GM12878 (cell line): Measurements from ENCODE around the gene MYLK3. TPM values are rescaled to one million over a fixed set of nuclear protein-coding genes. Genes with fewer than 3 reads are reported as not detected.

Experiments used
- ATAC-seq: fragments of 200-7000 bp; cut with Tn5 transposase; 3 replicates; pipeline ENCODE4 v1.9.1; 2020; ENCODE audit warnings: mild to moderate bottlenecking, moderate library complexity
- BruUV-seq: library from RNA; stranded (reverse); fragments of 400-500 nt; replicated peaks from 2 replicates; lab custom pipeline; 2021; lab: Mats Ljungman, UMichigan
- CTCF ChIA-PET: fragments of 300-600 bp; sonication (Branson Sonifier 250); formaldehyde crosslinking; extraction: SDS; loops from one replicate; lab custom pipeline; 2021; ENCODE audit warnings: inconsistent platforms; lab: Yijun Ruan, JAX
- POLR2A ChIA-PET: fragments of 350-600 bp; formaldehyde crosslinking; extraction: SDS; loops from one replicate; lab custom pipeline; 2021; ENCODE audit warnings: inconsistent platforms; lab: Charles Lee
- RAD21 ChIA-PET: fragments of 300-600 bp; sonication (Branson Sonifier 250); formaldehyde crosslinking; loops from one replicate; lab custom pipeline; 2023; ENCODE audit warnings: antibody characterized with exemption; ENCODE audit not compliant: unreplicated experiment; lab: Charles Lee
- SMC1A ChIA-PET: fragments of 300-600 bp; sonication (Branson Sonifier 250); formaldehyde crosslinking; loops from one replicate; lab custom pipeline; 2023; ENCODE audit not compliant: unreplicated experiment, uncharacterized antibody; lab: Charles Lee
- DNase-seq: peaks from one replicate; pipeline ENCODE4 v3.0.0-alpha.2; 2011; ENCODE audit warnings: low read depth, low spot score
- FAIRE-seq: peaks from 3 replicates; lab custom pipeline; 2011; peaks lifted over from hg19 to GRCh38; lab: Jason Lieb, UNC
- H2AFZ ChIP-seq: 2 replicates; pipeline ENCODE4 v1.6.0; 2011; ENCODE audit warnings: low read depth, low read length, control low read depth; ENCODE audit not compliant: control insufficient read depth
- H3K27ac ChIP-seq: 2 replicates; pipeline ENCODE4 v1.5.1; 2011; ENCODE audit warnings: control low read depth; ENCODE audit not compliant: control insufficient read depth, insufficient read depth
- H3K27me3 ChIP-seq, 2 experiments: replicated peaks in 1 of 2; 2 replicates each; pipeline versions ENCODE4 v1.6.0 to v1.6.1; 2011; ENCODE audit warnings: low read length in 1 of 2; ENCODE audit not compliant: control insufficient read depth in 2 of 2, insufficient read depth in 2 of 2
- H3K36me3 ChIP-seq, 2 experiments: 2 replicates each; pipeline ENCODE4 v1.5.1; 2011; ENCODE audit warnings: low read length in 1 of 2; ENCODE audit not compliant: control insufficient read depth in 2 of 2, insufficient read depth in 2 of 2
- H3K4me1 ChIP-seq: 2 replicates; pipeline ENCODE4 v1.6.1; 2011; ENCODE audit warnings: mild to moderate bottlenecking, low read length, moderate library complexity, mixed read lengths; ENCODE audit not compliant: control insufficient read depth, insufficient read depth
- H3K4me2 ChIP-seq: 2 replicates; pipeline ENCODE4 v1.6.0; 2011; ENCODE audit warnings: control low read depth; ENCODE audit not compliant: control insufficient read depth, insufficient read depth
- H3K4me3 ChIP-seq: fragments of 200-600 bp; sonication (generic); 2 replicates; pipeline ENCODE4 v1.5.1; 2016
- H3K79me2 ChIP-seq: 2 replicates; pipeline ENCODE4 v1.6.0; 2011; ENCODE audit warnings: low read length; ENCODE audit not compliant: control insufficient read depth, insufficient read depth
- H3K9ac ChIP-seq: 2 replicates; pipeline ENCODE4 v1.8.0; 2011; ENCODE audit warnings: low read length, control low read depth, mixed read lengths; ENCODE audit not compliant: control insufficient read depth, insufficient read depth
- H3K9me3 ChIP-seq: replicated peaks from 3 replicates; pipeline ENCODE4 v1.5.1; 2011; ENCODE audit warnings: mild to moderate bottlenecking, low read length; ENCODE audit not compliant: control insufficient read depth, insufficient read depth
- H4K20me1 ChIP-seq: 2 replicates; pipeline ENCODE4 v1.6.0; 2011; ENCODE audit not compliant: control insufficient read depth, insufficient read depth
- ATF7 ChIP-seq: fragments of 450-650 bp; IDR thresholded peaks from 2 replicates; pipeline ENCODE4 v1.6.1; 2016; ENCODE audit warnings: low read depth, mild to moderate bottlenecking
- DPF2 ChIP-seq: fragments of 450-650 bp; IDR thresholded peaks from 2 replicates; pipeline ENCODE4 v1.6.1; 2017; ENCODE audit warnings: mild to moderate bottlenecking
- KAT2A ChIP-seq: conservative IDR thresholded peaks from 2 replicates; pipeline ENCODE4 v1.6.1; 2011; ENCODE audit warnings: low read depth, low read length; ENCODE audit not compliant: control insufficient read depth
- NFXL1 ChIP-seq: fragments of 450-650 bp; IDR thresholded peaks from 2 replicates; pipeline ENCODE4 v1.6.1; 2017; ENCODE audit warnings: antibody characterized with exemption, mild to moderate bottlenecking, borderline replicate concordance
- NFYA ChIP-seq: IDR thresholded peaks from 2 replicates; pipeline ENCODE4 v1.6.1; 2011; ENCODE audit warnings: low read depth, mild to moderate bottlenecking, low read length, improper control_type of control experiment, borderline replicate concordance
- PBX3 ChIP-seq: IDR thresholded peaks from 2 replicates; pipeline ENCODE4 v1.6.1; 2011; ENCODE audit warnings: mild to moderate bottlenecking, low read depth, low read length, moderate library complexity; ENCODE audit not compliant: insufficient replicate concordance
- PKNOX1 ChIP-seq: fragments of 450-650 bp; IDR thresholded peaks from 2 replicates; pipeline ENCODE4 v1.6.1; 2016; ENCODE audit warnings: mild to moderate bottlenecking
- POLR2A ChIP-seq: IDR thresholded peaks from 2 replicates; pipeline ENCODE4 v1.6.1; 2011; ENCODE audit warnings: low read depth, mild to moderate bottlenecking, low read length
- POU2F2 ChIP-seq: IDR thresholded peaks from 3 replicates; pipeline ENCODE4 v1.6.1; 2011; ENCODE audit warnings: low read depth, mild to moderate bottlenecking, low read length, borderline replicate concordance
- RBBP5 ChIP-seq: fragments of 200-600 bp; sonication (generic); conservative IDR thresholded peaks from 2 replicates; pipeline ENCODE4 v1.6.1; 2016
- RCOR1 ChIP-seq: conservative IDR thresholded peaks from 2 replicates; pipeline ENCODE4 v1.6.1; 2012; ENCODE audit warnings: low read depth, low read length, improper control_type of control experiment
- TAF1 ChIP-seq: IDR thresholded peaks from 2 replicates; pipeline ENCODE4 v1.6.1; 2011; ENCODE audit warnings: mild to moderate bottlenecking, low read depth, low read length, borderline replicate concordance
- TCF7 ChIP-seq: IDR thresholded peaks from 2 replicates; pipeline ENCODE4 v1.6.1; 2014; ENCODE audit warnings: antibody characterized with exemption, borderline replicate concordance
- ZNF687 ChIP-seq: fragments of 450-650 bp; IDR thresholded peaks from 2 replicates; pipeline ENCODE4 v1.6.1; 2017; ENCODE audit warnings: mild to moderate bottlenecking, moderate library complexity
- WGBS: methylation state at CpG from one replicate; pipeline ENCODE4 v1.1.6; 2016; ENCODE audit warnings: low lambda C conversion rate; ENCODE audit not compliant: insufficient replicate concordance, insufficient coverage; ENCODE audit errors: missing lambda C conversion rate; 5-methylcytosine and 5-hydroxymethylcytosine counted together
- in situ Hi-C: fragments of 300-500 bp; cut with MboI; formaldehyde crosslinking; loops from 9 replicates; pipeline ENCODE4 v1.14.3; 2018; ENCODE audit warnings: mixed read lengths
- intact Hi-C: fragments of 100-400 bp; cut with micrococcal nuclease; formaldehyde crosslinking; loops from one replicate; pipeline ENCODE4 v1.14.2; 2022; ENCODE audit not compliant: unreplicated experiment
- polyA plus RNA-seq, 11 experiments: library from polyadenylated mRNA; depleted of rRNA in 4 of 11; unstranded in 6 of 11; stranded (reverse) in 5 of 11; fragments of >200 nt; fragmentation: Nextera tagmentation in 4 of 11; fragmentation: Illumina TruSeq in 1 of 11; extraction: Ambion mirVana in 4 of 11; extraction: Trizol in 1 of 11; gene quantifications; 1 replicate in 1 of 11; 2 replicates in 10 of 11; pipeline versions ENCODE4 v1.2.1 to v1.2.3, GENCODE V29; 2011 to 2016; ENCODE audit warnings: inconsistent platforms in 2 of 11, missing spikeins in 2 of 11, low read depth in 1 of 11
- total RNA-seq, 4 experiments: library from RNA; depleted of rRNA in 3 of 4; stranded (reverse); fragments of >200 nt in 3 of 4; fragmentation: Illumina TruSeq in 1 of 4; extraction: Trizol in 1 of 4; gene quantifications; 2 replicates each; pipeline versions ENCODE4 v1.2.1 to v1.2.3, GENCODE V29; 2013 to 2021

The MYLK3 gene
- total and polyA plus RNA-seq, 10 of the 15 experiments (the other 5 are each of a cell fraction or from before 2014, with no cell fraction given): 0.02 to 0.46 (median 0.17) TPM

GRCh38 chr16:46689365-46690280 lies 58.5 kb downstream of the MYLK3 start, which contains the start of gene ORC6 (continued):
- TF ChIP-seq ZNF687: no peak
- TF ChIP-seq KAT2A: no peak
- TF ChIP-seq, all 136 proteins: peak for 38

DNA sequence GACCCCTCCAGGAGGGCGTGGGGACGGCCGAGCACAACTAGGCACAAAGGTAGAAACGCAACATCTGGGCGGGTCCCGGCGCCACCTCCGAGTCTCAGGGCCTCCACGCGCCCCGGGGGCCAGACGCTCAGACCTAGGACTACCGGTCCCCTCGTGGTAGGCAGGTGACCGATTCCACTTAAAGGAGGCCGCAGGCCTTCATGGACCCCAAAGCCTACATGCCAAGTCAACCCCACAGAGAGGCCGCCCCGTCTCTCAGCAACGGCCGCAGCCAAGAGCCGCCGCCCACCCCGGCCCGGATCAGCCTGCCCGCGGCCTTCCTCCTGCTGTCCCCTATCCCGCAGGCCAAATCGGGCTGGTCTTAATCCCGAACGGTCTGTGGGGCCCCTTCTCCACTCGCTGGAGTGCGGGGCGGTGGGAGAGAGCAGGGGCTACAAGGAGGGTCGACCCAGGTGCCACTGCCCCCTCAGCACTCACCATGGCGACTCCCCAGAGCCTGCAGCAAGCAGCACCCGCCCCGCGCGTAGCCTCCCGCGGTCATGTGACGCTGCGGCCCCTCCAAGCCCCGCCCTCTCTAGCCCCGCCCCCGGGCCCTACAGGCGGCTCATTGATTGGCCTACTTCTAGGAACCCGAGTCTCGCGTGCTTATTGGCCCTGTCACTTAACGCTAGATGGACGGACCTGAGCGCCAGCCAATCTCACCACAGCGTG lies 59.3 kb downstream of the MYLK3 start, which contains the start of gene VPS35:
Gene VPS35 (minus strand): TSS at position 525 of the 711 bp plus-strand sequence. CDS start 45 bp downstream, at position 480.
- Histone ChIP-seq H2AFZ (peak within 1 kb of the TSS; percentile 93), H3K79me2 (peaks cover 88% of the 10 kb centered on the region), H3K9ac (peak within 1 kb of the TSS; percentile 80), H3K36me3 (peaks cover 0 to 10% of the 10 kb centered on the region in 2 experiments; a peak in 1 of 4 replicates), H3K4me3 (peak within 1 kb of the TSS; percentile 74), H3K27ac (peak within 1 kb of the TSS; percentile 90), H3K9me3 (no peaks in the 10 kb centered on the region), H3K27me3 (no peaks in the 10 kb centered on the region), H3K4me2 (peak within 1 kb of the TSS; percentile 85), H4K20me1 (no peaks in the 10 kb centered on the region), H3K4me1 (no peaks in the 10 kb centered on the region; the same call in 1 of the 2 replicates)
- ChIA-PET RAD21 (interaction anchor here (1.1 kb wide), 2 partner anchors 13 to 112 kb away, joined by 3 to 4 read pairs; no protein-coding TSS in a partner anchor), CTCF (interaction anchor here (4.9 kb wide), 1 partner anchor 111 kb away, joined by 44 read pairs; no protein-coding TSS in a partner anchor), SMC1A (no interaction called here), POLR2A (no interaction called here)
- WGBS: under 1% methylated on average over 52 of the region's 54 CpGs
- DNase-seq: no peak
- intact Hi-C loops (loop anchor here (1.0 to 5.0 kb wide), 3 partner anchors 103 to 433 kb away; partner anchors contain the start of gene C16orf87), in situ Hi-C loops (no loop called here)
- BruUV-seq: no TSS peak
- peak; percentile 90 for ATAC-seq
- peak; percentile 95 for FAIRE-seq
- TF ChIP-seq RBBP5 (no peak), RCOR1 (no peak), PBX3 (peak; percentile 97), NFYA (no peak), DPF2 (peak; percentile 94), POLR2A (peak; percentile 69), TCF7 (no peak), TAF1 (no peak; the same call in 1 of the 2 replicates), POU2F2 (no peak), PKNOX1 (peak; percentile 99), ATF7 (no peak), NFXL1 (no peak)
